Natural killer cell treated with Interleukin-12 subunit alpha and Interleukin-12 subunit beta and Interleukin-15 and Interleukin-18, amount 100 ng/mL, for 72 hours (primary cell): ENCODE data around the gene RTN4RL2. TPM values are rescaled to one million over a fixed set of nuclear protein-coding genes. Genes with fewer than 3 reads are reported as not detected.

ENCODE experiments used
- ATAC-seq, 2 donors: fragments of 150-1000 bp; cut with Tn5 transposase in 1 of 2; sonication (Bioruptor Pico), chemical (Tn5 transposase) in 1 of 2; 2 replicates each; pipeline ENCODE4 v1.10.0; 2021
- DNase-seq: peaks from one replicate; pipeline ENCODE4 v3.0.0; 2022; ENCODE audit warnings: low spot score
- H3K27ac Mint-ChIP-seq, 2 donors: 1 replicate in 1 of 2; 2 replicates in 1 of 2; pipeline ENCODE4 v1.8.0; 2022; ENCODE audit warnings: mixed read lengths in 2 of 2, mild to moderate bottlenecking in 1 of 2, moderate library complexity in 1 of 2
- H3K27me3 Mint-ChIP-seq, 2 donors: 1 replicate in 1 of 2; 2 replicates in 1 of 2; pipeline ENCODE4 v1.8.0; 2022; ENCODE audit warnings: mixed read lengths in 2 of 2
- H3K36me3 Mint-ChIP-seq: one replicate; pipeline ENCODE4 v1.8.0; 2022; ENCODE audit warnings: mixed read lengths
- H3K4me1 Mint-ChIP-seq, 2 donors: 1 replicate in 1 of 2; 2 replicates in 1 of 2; pipeline ENCODE4 v1.8.0; 2022; ENCODE audit warnings: low read depth in 2 of 2, mixed read lengths in 2 of 2, mild to moderate bottlenecking in 1 of 2
- H3K4me3 Mint-ChIP-seq: one replicate; pipeline ENCODE4 v1.8.0; 2022; ENCODE audit warnings: mixed read lengths
- H3K9me3 Mint-ChIP-seq: 2 replicates; pipeline ENCODE4 v1.8.0; 2022; ENCODE audit warnings: mixed read lengths
- total RNA-seq, 2 donors: library from RNA; stranded (reverse); gene quantifications; one replicate each; pipeline ENCODE4 v1.2.3, GENCODE V29; 2022

RTN4RL2 gene
- total RNA-seq, result not detected

DNA sequence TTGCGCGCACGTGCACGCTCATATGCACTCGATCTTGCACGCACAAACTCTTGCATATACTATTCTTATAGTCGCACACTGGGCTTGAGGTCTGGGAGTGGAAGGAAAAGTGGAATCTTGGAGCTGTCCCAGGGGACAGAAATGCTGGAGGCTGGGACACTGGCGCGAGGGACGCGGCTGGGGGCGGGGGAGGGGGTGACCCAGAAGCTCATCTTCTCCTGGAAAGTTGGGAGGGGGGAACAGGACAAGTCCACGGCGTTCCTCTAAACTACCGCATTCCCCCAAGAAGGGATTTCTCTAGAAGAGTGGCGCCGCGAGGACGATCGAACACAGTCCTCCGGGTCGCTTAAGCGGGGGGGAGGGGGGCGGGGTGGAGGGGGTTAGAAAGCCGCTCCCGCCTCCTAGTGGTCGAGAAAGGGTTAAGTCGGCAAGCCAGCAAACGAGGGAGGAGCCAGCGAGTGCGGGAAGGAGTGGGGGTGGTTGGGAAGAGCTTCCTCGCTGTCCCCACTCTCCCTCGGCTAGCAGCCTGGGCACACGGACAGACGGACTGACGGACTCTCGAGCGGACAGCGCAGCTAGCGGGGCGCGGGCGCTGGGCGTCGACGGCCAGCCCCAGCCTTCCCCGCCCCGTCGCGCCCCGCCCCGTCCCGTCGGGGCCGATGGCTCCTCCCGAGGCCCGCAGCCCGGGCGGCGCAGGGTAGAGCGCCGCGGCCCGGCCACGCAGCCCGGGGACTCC lies at the start of gene RTN4RL2:
TSS of gene RTN4RL2 (plus strand) at position 507 of the 736 bp plus-strand sequence. CDS start 338 bp downstream, outside the sequence.
- peaks cover 26 to 45% of the 10 kb centered on the region in 2 donors for H3K27me3 Mint-ChIP-seq
- H3K9me3 Mint-ChIP-seq, result no peaks in the 10 kb centered on the region
- ATAC-seq, result peak; percentile 71 to 75
- H3K4me1 Mint-ChIP-seq, result peaks cover 37% of the 10 kb centered on the region in 2 donors
- H3K4me3 Mint-ChIP-seq, result peak within 1 kb of the TSS; percentile 88
- H3K36me3 Mint-ChIP-seq, result no peaks in the 10 kb centered on the region
- H3K27ac Mint-ChIP-seq, result peak within 1 kb of the TSS in 1 of 2 donors; percentile 47
- no peak for DNase-seq

DNA sequence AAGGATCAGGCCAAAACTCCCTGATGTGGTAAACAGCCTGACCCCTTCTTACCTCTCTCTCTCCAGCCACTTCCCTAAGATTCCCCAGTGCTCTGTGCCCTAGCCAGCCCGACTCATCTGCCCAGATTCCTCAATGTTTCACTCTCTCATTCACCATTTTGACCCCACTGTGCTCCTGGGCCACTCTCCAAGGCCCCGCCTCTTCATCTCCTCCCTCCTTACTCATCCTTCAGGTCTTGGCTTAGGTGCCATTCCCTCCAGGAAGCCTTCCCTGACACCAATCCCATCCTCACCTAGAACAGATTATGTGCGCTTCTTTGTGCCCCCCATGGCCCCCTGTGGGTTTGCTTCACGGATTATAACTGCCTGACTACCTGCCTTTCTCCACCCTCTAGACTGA lies 46.6 kb upstream of the RTN4RL2 start:
- H3K36me3 Mint-ChIP-seq, result peaks cover 62% of the 10 kb centered on the region
- ATAC-seq (peak in 1 of 2 donors; percentile 21), DNase-seq (no peak)
- no peak overlapping the region for H3K4me3 Mint-ChIP-seq
- no peak overlapping the region for H3K27ac Mint-ChIP-seq
- H3K27me3 Mint-ChIP-seq, result no peaks in the 10 kb centered on the region
- peaks cover 13 to 15% of the 10 kb centered on the region in 2 donors for H3K4me1 Mint-ChIP-seq
- H3K9me3 Mint-ChIP-seq, result no peaks in the 10 kb centered on the region

DNA sequence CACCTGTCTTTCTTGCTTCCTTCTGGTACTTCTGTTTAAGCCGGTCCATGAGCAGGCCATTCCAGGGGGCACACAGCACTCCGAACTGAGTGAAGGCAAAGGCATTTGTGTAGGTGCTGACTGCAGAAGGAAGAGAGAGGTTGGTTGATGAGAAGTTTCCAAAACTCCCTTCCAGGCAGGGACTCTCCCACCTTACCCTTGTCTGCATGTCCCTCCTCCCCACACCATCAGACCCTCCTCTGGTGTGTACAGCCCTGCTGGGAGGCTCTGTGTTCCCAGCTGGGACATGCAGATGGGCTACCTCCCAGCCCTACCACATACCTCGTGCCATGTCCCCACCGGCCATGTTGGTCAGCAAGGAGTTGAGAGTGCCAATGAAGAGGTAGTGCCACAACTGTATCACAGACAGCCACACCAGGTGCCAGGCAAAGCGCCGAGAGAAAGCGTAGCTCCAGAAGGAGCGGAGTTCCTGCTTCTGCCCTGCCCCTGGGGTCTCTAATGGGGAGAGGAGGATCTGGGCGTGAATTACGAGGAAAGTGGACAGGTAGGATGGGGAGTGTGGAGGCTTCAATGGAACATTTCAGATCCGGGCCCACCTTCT lies 45.6 kb upstream of the RTN4RL2 start:
- Mint-ChIP-seq H3K4me1 (peaks cover 13 to 15% of the 10 kb centered on the region in 2 donors), H3K4me3 (no peak overlapping the region), H3K36me3 (peaks cover 62% of the 10 kb centered on the region), H3K27ac (no peak overlapping the region), H3K27me3 (no peaks in the 10 kb centered on the region), H3K9me3 (no peaks in the 10 kb centered on the region)
- ATAC-seq (peak; percentile 32 to 45), DNase-seq (no peak)

DNA sequence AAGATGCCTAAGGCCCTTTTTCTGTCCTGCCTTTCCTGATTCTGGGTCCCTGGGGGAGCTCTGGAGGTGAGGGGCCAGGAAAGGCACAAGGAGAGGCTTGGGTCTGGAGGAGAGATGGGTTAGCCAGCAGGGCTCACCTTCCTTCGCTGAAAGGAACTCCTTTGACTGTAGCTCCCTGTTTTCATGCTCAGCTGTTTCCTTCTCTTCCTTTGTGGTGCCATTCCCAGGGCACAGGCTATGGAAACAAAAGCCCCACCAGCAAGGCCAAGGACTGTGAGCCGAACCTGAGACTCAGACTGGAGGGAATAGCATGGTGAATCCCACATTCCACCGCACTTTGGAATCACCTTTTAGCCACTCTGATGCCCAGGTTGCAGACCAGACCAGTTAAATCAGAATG lies 43.9 kb upstream of the RTN4RL2 start:
- no peak for ATAC-seq
- H3K27me3 Mint-ChIP-seq, result no peaks in the 10 kb centered on the region
- peak overlapping the region in 1 of 2 donors; percentile 3 for H3K27ac Mint-ChIP-seq
- no peaks in the 10 kb centered on the region for H3K9me3 Mint-ChIP-seq
- peaks cover 51% of the 10 kb centered on the region for H3K36me3 Mint-ChIP-seq
- H3K4me1 Mint-ChIP-seq, result peaks cover 21 to 23% of the 10 kb centered on the region in 2 donors
- no peak overlapping the region for H3K4me3 Mint-ChIP-seq
- DNase-seq, result no peak

DNA sequence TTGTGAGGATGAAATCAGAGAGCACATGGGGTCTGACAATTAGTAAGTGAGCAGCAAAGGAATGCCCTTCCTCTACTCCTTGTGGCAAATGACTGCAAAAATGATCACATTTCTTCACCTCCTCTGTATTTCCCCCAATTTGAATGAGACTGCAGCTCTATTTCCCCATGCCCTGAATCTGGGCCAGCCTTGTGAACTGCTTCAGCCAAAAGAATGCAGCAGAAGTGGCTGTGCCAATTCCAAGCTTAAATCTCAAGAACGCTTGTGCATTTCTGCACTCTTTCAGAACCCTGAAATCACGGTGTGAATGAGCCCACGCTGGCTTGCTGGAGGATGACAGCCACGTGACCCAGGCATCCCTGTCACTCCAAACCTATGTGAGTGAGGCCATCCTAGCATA lies 43.3 kb upstream of the RTN4RL2 start:
- H3K4me3 Mint-ChIP-seq, result no peak overlapping the region
- H3K27ac Mint-ChIP-seq, result peak overlapping the region in 1 of 2 donors; percentile 3
- no peaks in the 10 kb centered on the region for H3K27me3 Mint-ChIP-seq
- H3K4me1 Mint-ChIP-seq, result peaks cover 27 to 29% of the 10 kb centered on the region in 2 donors
- H3K36me3 Mint-ChIP-seq, result peaks cover 53% of the 10 kb centered on the region
- ATAC-seq, result no peak
- H3K9me3 Mint-ChIP-seq, result no peaks in the 10 kb centered on the region
- no peak for DNase-seq

DNA sequence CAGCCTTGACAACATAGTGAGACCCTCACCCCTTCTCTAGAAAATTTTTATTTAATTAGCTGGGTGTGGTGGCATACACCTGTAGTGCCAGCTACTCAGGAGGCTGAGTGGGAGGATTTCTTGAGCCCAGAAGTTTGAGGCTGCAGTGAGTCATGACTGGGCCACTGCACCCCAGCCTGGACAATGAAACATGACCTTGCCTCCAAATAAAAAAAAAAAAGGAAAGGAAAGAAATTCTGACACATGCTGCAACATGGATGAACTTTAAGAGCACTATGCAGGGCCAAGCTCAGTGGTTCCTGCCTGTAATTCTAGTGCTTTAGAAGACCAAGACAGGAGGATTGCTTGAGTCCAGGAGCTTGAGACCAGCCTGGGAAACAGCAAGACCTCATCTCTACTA lies 42.2 kb upstream of the RTN4RL2 start:
- no peaks in the 10 kb centered on the region for H3K9me3 Mint-ChIP-seq
- H3K27ac Mint-ChIP-seq, result no peak overlapping the region
- H3K36me3 Mint-ChIP-seq, result peaks cover 58% of the 10 kb centered on the region
- DNase-seq (no peak), ATAC-seq (no peak)
- H3K27me3 Mint-ChIP-seq, result no peaks in the 10 kb centered on the region
- H3K4me1 Mint-ChIP-seq, result peaks cover 38 to 40% of the 10 kb centered on the region in 2 donors
- H3K4me3 Mint-ChIP-seq, result no peak overlapping the region

DNA sequence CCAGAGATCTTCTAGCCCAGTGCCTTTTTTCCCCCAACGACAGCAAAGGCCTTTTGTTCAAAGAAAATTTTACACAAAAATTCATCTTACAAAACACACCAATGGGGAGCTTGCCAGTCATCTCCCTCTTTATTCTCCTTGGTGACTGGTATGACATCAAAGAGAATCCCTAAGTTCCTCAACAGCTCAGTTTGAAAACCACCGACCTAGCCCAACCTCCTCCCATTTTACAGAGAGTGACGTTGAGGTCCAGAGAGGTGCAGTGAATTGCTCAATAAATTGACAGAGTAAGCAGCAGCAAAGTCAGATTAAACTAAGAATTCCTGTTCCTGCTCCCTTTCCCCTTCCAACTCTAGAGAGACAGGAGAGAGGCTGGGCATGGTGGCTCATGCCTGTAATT lies 41.2 kb upstream of the RTN4RL2 start:
- peaks cover 57% of the 10 kb centered on the region for H3K36me3 Mint-ChIP-seq
- no peaks in the 10 kb centered on the region for H3K27me3 Mint-ChIP-seq
- no peaks in the 10 kb centered on the region for H3K9me3 Mint-ChIP-seq
- H3K27ac Mint-ChIP-seq, result no peak overlapping the region
- ATAC-seq (no peak), DNase-seq (no peak)
- no peak overlapping the region for H3K4me3 Mint-ChIP-seq
- peaks cover 41 to 42% of the 10 kb centered on the region in 2 donors for H3K4me1 Mint-ChIP-seq

DNA sequence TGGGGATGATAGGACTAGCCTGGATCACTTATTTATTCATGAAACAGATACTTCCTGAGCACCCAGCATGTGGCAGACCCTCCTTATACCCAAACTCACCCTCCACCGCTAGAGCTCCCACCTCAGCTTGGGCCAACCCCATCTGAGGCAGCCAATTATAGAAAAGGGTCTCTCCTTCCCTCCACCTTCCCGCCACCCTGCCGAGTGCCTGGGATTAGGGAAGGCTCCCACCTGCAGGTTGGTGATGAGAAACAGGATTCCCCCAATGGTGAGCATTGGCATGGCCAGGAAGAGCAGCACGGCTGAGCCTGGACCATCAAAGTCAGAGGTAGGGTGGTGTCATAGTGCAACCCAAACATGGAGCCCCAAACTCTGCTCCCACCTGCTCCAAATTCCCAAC lies 39.3 kb upstream of the RTN4RL2 start:
- peaks cover 52% of the 10 kb centered on the region in 2 donors for H3K4me1 Mint-ChIP-seq
- H3K27me3 Mint-ChIP-seq, result no peaks in the 10 kb centered on the region
- peaks cover 47% of the 10 kb centered on the region for H3K36me3 Mint-ChIP-seq
- no peak for ATAC-seq
- H3K27ac Mint-ChIP-seq, result peak overlapping the region; percentile 90 to 94
- peak overlapping the region; percentile 96 for H3K4me3 Mint-ChIP-seq
- no peaks in the 10 kb centered on the region for H3K9me3 Mint-ChIP-seq
- no peak for DNase-seq

DNA sequence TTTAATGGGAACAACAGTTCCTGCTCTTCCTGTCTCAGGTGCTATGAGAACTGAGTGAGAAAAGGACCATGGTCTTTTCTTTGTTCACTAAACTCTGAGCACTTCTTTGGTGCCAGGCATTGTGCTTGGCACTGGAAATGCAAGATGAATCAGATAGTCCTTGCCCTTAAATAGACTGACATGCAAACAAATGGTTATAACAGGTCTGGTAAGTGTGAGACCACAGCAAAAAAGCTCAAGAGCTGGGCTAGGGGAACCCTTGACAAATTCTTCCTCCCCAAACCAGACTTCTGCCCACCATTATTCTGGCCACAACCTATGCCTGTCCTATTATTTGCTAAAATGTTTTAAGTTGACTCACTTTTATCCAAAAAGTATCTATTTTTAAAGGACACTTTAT lies 38.5 kb upstream of the RTN4RL2 start:
- no peak for DNase-seq
- H3K4me1 Mint-ChIP-seq, result peaks cover 57 to 58% of the 10 kb centered on the region in 2 donors
- peaks cover 41% of the 10 kb centered on the region for H3K36me3 Mint-ChIP-seq
- no peaks in the 10 kb centered on the region for H3K27me3 Mint-ChIP-seq
- ATAC-seq, result peak; percentile 22 to 24
- peak overlapping the region; percentile 96 for H3K4me3 Mint-ChIP-seq
- H3K27ac Mint-ChIP-seq, result peak overlapping the region; percentile 90 to 94
- no peaks in the 10 kb centered on the region for H3K9me3 Mint-ChIP-seq

DNA sequence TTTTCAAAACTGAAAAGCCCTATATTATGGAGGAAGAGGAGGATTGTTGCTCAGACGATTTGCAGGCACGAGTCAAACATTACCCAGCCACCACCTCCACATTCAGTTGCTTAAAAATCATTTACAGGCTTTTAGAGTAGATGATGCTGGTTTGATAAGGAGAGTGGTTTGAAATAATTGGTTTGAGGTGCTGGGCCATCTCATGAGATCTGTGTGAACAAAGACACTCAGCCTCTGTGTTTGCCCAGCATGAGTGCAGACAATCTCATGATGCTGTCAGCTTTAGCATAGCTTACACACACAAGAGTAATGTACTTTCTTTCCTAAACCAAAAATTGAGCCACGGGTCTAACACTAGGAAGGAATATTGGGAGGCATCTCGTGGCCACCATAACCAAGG lies 37.7 kb upstream of the RTN4RL2 start:
- peaks cover 33% of the 10 kb centered on the region for H3K36me3 Mint-ChIP-seq
- no peaks in the 10 kb centered on the region for H3K9me3 Mint-ChIP-seq
- H3K4me3 Mint-ChIP-seq, result peak overlapping the region; percentile 96

DNA sequence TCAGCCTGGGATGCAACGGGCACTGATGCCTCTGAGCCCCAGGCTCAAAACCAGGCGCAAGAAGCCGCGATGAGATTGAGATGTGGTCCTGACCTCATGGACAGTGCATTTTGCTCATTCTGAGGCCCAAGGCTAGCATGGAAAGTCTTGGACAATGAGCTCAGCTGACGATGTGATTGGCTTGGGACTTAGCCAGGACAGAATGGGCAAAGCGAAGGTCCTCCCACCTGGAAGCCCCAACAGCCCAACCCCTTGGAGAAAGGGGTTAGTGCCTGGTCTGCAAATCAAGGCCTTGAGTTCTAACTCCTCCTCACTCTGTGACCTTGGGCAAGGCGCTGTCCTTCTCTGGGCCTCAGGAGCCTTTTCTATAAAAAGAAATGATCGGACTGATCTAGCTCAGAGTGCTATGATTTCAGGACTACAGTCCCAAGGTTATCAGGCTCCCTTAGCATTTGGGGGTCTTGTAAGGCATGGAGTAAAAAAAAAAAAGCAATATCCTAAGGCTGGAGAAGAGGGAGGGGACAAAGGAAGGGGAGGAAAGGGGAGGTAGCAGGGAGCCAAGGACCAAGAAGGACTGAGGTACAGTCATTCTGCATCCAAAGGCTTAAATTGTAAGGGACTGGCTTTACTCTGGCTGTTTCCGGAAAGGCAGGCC lies 36.1 kb upstream of the RTN4RL2 start:
- Mint-ChIP-seq H3K27ac (peak overlapping the region; percentile 90 to 94), H3K36me3 (peaks cover 31% of the 10 kb centered on the region), H3K9me3 (no peaks in the 10 kb centered on the region), H3K4me3 (peak overlapping the region; percentile 96), H3K4me1 (peaks cover 67% of the 10 kb centered on the region in 2 donors), H3K27me3 (no peaks in the 10 kb centered on the region)
- DNase-seq, result no peak
- ATAC-seq, result no peak

More for the DNA sequence above, 37.7 kb upstream of the RTN4RL2 start:
- no peak for DNase-seq
- no peak for ATAC-seq
- H3K27me3 Mint-ChIP-seq, result no peaks in the 10 kb centered on the region
- peak overlapping the region; percentile 90 to 94 for H3K27ac Mint-ChIP-seq
- H3K4me1 Mint-ChIP-seq, result peaks cover 63 to 65% of the 10 kb centered on the region in 2 donors

DNA sequence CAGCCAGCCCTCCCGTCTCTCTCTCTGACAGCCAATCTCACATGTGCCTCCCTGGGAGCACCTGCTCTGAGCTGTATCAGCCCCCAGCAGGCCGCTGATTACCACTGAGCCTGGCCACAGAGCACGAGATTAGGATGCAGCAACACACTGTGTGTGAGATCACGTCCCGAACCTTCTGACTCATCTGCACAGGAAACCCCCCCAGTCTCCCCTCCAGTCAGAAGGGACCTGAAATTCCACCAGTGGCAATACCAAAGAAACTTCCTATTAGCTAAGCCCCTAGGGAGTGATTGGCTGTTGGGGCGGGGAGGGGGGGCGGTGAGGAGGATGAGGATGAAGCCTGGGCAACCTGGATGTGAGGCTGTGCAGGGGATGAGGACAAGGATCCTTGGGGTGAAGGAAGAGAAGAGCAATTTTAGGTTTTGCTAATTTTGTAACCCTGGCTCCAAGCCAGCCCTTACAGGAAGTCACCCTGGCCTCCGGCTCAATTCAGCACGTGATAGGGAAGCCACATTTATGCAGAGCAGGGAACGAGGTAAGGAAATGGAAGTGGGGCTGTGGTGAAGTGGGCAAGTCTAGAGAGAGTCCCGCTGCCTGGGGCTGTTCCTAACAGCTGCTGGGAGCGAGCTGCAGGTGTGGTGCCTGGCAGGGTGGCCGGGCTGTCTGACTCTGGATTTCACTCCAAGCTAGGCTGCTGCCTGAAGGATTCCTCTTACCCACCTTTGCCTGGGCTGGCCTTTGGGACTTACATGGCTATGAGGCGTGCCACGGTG lies 35.4 kb upstream of the RTN4RL2 start:
- Mint-ChIP-seq H3K27me3 (no peaks in the 10 kb centered on the region), H3K4me3 (peak overlapping the region; percentile 96), H3K9me3 (no peaks in the 10 kb centered on the region), H3K36me3 (peaks cover 30% of the 10 kb centered on the region), H3K27ac (peak overlapping the region; percentile 90 to 94), H3K4me1 (peaks cover 66% of the 10 kb centered on the region in 2 donors)
- ATAC-seq (peak; percentile 94 to 95), DNase-seq (peak; percentile 94)
